Pancreas (tissue), 10 donors: ENCODE results near the gene COX7A2L. TPM values are rescaled to one million over a fixed set of nuclear protein-coding genes. Genes with fewer than 3 reads are reported as not detected.

ENCODE experiments used
- ATAC-seq, 4 donors: fragments of 200-7000 bp; cut with Tn5 transposase; one replicate each; pipeline versions ENCODE4 v1.8.0 to v1.9.1; 2020; ENCODE audit warnings: mild to moderate bottlenecking in 4 of 4, moderate library complexity in 4 of 4
- DNase-seq, 6 donors: peaks; one replicate each; pipeline ENCODE4 v3.0.0-alpha.2; 2020
- FAIRE-seq: peaks from 2 replicates; lab custom pipeline; 2012; peaks lifted over from hg19 to GRCh38; lab: Jason Lieb, UNC
- H3K27ac ChIP-seq, 4 donors: fragments of 200-600 bp; sonication (generic); 1 replicate in 3 of 4; 2 replicates in 1 of 4; pipeline versions ENCODE4 v1.5.0 to v1.8.0; 2020
- H3K27me3 ChIP-seq, 4 donors: fragments of 200-600 bp; one replicate each; pipeline ENCODE4 v1.8.0; 2021
- H3K36me3 ChIP-seq, 3 donors: fragments of 200-600 bp; sonication (generic) in 1 of 3; one replicate each; pipeline versions ENCODE4 v1.5.0 to v1.8.0; 2020 to 2021
- H3K4me1 ChIP-seq, 3 donors: fragments of 200-600 bp; one replicate each; pipeline ENCODE4 v1.8.0; 2021
- H3K4me3 ChIP-seq, 4 donors: fragments of 200-600 bp; sonication (generic) in 2 of 4; one replicate each; pipeline versions ENCODE4 v1.5.0 to v1.8.0; 2020 to 2021
- H3K9me3 ChIP-seq, 4 donors: fragments of 200-600 bp; one replicate each; pipeline ENCODE4 v1.8.0; 2021
- CTCF ChIP-seq, 4 donors: fragments of 200-600 bp; sonication (generic) in 3 of 4; IDR thresholded peaks; one replicate each; pipeline versions ENCODE4 v1.5.0 to v1.8.0; 2021; ENCODE audit warnings: antibody characterized with exemption in 4 of 4
- WGBS, 2 donors: extraction: QIAGEN DNeasy Blood & Tissue Kit; methylation state at CpG; one replicate each; pipeline ENCODE4 v1.1.7; 2013; 5-methylcytosine and 5-hydroxymethylcytosine counted together
- intact Hi-C, 3 donors: fragments of 100-400 bp; cut with DNase I; formaldehyde crosslinking; loops; one replicate each; pipeline versions ENCODE4 v1.11.1 to v1.14.2; 2022
- polyA plus RNA-seq, 2 donors: library from polyadenylated mRNA; stranded (reverse); fragments of 200-250 nt; gene quantifications; one replicate each; pipeline ENCODE4 v1.2.3, GENCODE V29; 2013
- total RNA-seq, 6 donors: library from RNA; stranded (reverse); fragmentation: NEBNext Ultra II Directional in 4 of 6; extraction: Animal tissue kit (Norgen Biotek cat#: 25700) in 4 of 6; gene quantifications; one replicate each; pipeline versions ENCODE4 v1.2.1 to v1.2.4, GENCODE V29; 2021 to 2023
- donor health status: healthy with polysubstance abuse.
- donor health status: DM: no; HTN: no; CAD: no; lungs with moderate emphysema.
- donor health status: DM: no; HTN: no; CAD: no.
- donor health status: control.
- donor health status: control.
- donor health status: Bipolar disorder and iron deficiency.
- donor health status: DM: yes; HTN: yes; CAD: no.
- donor health status: DM: no; HTN: no; CAD: no.
- donor health status: DM: no; HTN: no; CAD: no.
- donor health status: DM: yes; HTN: yes; CAD: no.

The COX7A2L gene
- total and polyA plus RNA-seq, 8 donors = 34.8 to 91.5 (median 49.7) TPM

- Histone ChIP-seq H3K4me3 (no peak overlapping the region), H3K36me3 (peaks cover 0 to 4% (median 0%) of the 10 kb centered on the region in 3 donors), H3K27ac (no peak overlapping the region), H3K27me3 (no peaks in the 10 kb centered on the region), H3K4me1 (no peaks in the 10 kb centered on the region), H3K9me3 (no peaks in the 10 kb centered on the region)
- FAIRE-seq (no peak), ATAC-seq (no peak), DNase-seq (no peak)
- intact Hi-C loops = no loop called here
- no peak for TF ChIP-seq CTCF (IDR thresholded peaks at IDR 0.05)
These were observed 43.1 kb downstream of the COX7A2L start for GRCh38 chr2:42317945-42318344.

GRCh38 chr2:42317486-42317885 is 43.5 kb downstream of the COX7A2L start:
- no peaks in the 10 kb centered on the region for H3K27me3 ChIP-seq
- intact Hi-C loops = no loop called here
- H3K36me3 ChIP-seq = peaks cover 0 to 4% (median 0%) of the 10 kb centered on the region in 3 donors
- no peaks in the 10 kb centered on the region for H3K9me3 ChIP-seq
- H3K4me3 ChIP-seq = no peak overlapping the region
- no peak for TF ChIP-seq CTCF (IDR thresholded peaks at IDR 0.05)
- H3K27ac ChIP-seq = no peak overlapping the region
- FAIRE-seq (no peak), ATAC-seq (no peak), DNase-seq (no peak)
- peaks cover 0 to 2% (median 1%) of the 10 kb centered on the region in 3 donors for H3K4me1 ChIP-seq
- 92 to 93% methylated on average over 3 of the region's 3 CpGs for WGBS, 2 donors

- Histone ChIP-seq H3K9me3 (no peaks in the 10 kb centered on the region), H3K4me3 (no peak overlapping the region), H3K27ac (no peak overlapping the region), H3K36me3 (peaks cover 0 to 4% (median 0%) of the 10 kb centered on the region in 3 donors), H3K27me3 (no peaks in the 10 kb centered on the region), H3K4me1 (peaks cover 0 to 7% (median 6%) of the 10 kb centered on the region in 3 donors)
- TF ChIP-seq CTCF (IDR thresholded peaks at IDR 0.05) = no peak
- WGBS, 2 donors = 64 to 80% methylated on average over 3 of the region's 3 CpGs
- FAIRE-seq (no peak), ATAC-seq (no peak), DNase-seq (no peak)
- intact Hi-C loops = no loop called here
These were observed 44.1 kb downstream of the COX7A2L start for GRCh38 chr2:42316910-42317309.

GRCh38 chr2:42315844-42316470 is 45.1 kb downstream of the COX7A2L start:
- no peak for DNase-seq
- H3K4me3 ChIP-seq = no peak overlapping the region
- intact Hi-C loops = no loop called here
- no peaks in the 10 kb centered on the region for H3K9me3 ChIP-seq
- H3K4me1 ChIP-seq = peaks cover 0 to 16% (median 12%) of the 10 kb centered on the region in 3 donors
- no peaks in the 10 kb centered on the region for H3K27me3 ChIP-seq
- H3K27ac ChIP-seq = no peak overlapping the region
- FAIRE-seq = no peak
- WGBS, 2 donors = 96 to 97% methylated on average over 6 of the region's 6 CpGs
- no peak for TF ChIP-seq CTCF (IDR thresholded peaks at IDR 0.05)
- H3K36me3 ChIP-seq = peaks cover 0 to 4% (median 0%) of the 10 kb centered on the region in 3 donors
- no peak for ATAC-seq

GRCh38 chr2:42314892-42315468 is 46.0 kb downstream of the COX7A2L start:
- WGBS, 2 donors = 97 to 99% methylated on average over 3 of the region's 3 CpGs
- H3K36me3 ChIP-seq = peaks cover 0 to 4% (median 0%) of the 10 kb centered on the region in 3 donors
- no peaks in the 10 kb centered on the region for H3K27me3 ChIP-seq
- FAIRE-seq (no peak), DNase-seq (no peak), ATAC-seq (no peak)
- H3K4me3 ChIP-seq = no peak overlapping the region
- H3K4me1 ChIP-seq = peaks cover 0 to 16% (median 12%) of the 10 kb centered on the region in 3 donors
- intact Hi-C loops = no loop called here
- no peak for TF ChIP-seq CTCF (IDR thresholded peaks at IDR 0.05)
- no peaks in the 10 kb centered on the region for H3K9me3 ChIP-seq
- H3K27ac ChIP-seq = no peak overlapping the region
